ENCODE data around the gene WIPF2. TPM values are rescaled to one million over a fixed set of nuclear protein-coding genes. Genes with fewer than 3 reads are reported as not detected.

The WIPF2 gene
- polyA plus RNA-seq, 1 donor = 24.5 TPM

DNA sequence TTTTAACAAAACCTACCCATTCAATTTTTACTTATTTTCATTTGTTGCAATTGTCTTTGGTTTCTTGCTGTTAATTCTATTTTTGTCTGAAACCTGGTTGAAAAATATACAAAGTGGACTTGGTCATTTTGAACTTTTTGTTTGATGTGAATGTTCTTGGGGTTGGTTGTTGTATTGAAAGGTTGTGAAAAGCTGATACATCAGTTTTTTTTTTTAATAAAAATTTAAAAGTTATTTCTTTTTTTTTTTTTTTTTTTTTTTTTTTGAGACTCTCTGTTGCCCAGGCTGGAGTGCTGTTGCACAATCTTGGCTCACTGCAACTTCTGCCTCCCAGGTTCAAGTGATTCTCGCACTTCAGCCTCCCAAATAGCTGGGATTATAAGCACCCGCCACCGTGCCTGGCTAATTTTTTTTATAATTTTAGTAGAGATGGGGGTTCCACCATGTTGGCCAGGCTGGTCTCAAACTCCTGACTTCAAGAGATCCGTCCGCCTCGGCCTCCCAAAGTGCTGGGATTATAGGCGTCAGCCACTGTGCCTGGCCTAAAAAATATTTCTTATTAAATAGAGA, 28.9 kb downstream of the WIPF2 start:
- H3K4me3 ChIP-seq (ENCODE audit: low read length) = no peak overlapping the region
- DNase-seq = no peak
- no peak overlapping the region for H3K27ac ChIP-seq (ENCODE audit: low read length)
- WGBS (ENCODE audit: insufficient coverage, low lambda C conversion rate) = no CpG with 5 or more reads among the region's 7 CpGs
- peaks cover 6% of the 10 kb centered on the region for H3K4me1 ChIP-seq (ENCODE audit: control insufficient read depth, insufficient read depth, low read length)
- H3K27me3 ChIP-seq (ENCODE audit: control insufficient read depth, insufficient read depth, low read length) = no peaks in the 10 kb centered on the region
- H3K36me3 ChIP-seq (ENCODE audit: control insufficient read depth, insufficient read depth, low read length) = peaks cover 4% of the 10 kb centered on the region
- no peaks in the 10 kb centered on the region for H3K9me3 ChIP-seq (ENCODE audit: control insufficient read depth, low read depth, low read length)

DNA sequence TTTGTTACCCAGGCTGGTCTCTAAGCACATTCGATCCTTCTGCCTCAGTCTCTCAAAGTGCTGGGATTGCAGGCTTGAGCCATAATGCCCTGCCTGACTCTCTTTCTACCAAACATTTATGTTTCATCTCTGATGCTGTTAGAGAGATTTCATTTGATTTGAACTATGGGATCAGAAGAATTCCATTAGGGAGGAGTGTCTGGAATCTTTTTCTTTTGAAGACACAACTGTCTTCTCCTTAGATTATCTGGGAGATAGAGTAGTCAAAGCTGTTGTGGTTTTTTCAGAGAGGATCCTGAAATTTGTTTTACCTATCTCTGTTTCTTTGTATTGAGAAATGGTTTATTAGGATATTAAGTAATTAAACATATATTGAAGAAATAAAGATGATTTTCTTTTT, 29.4 kb downstream of the WIPF2 start:
- no CpG with 5 or more reads among the region's 1 CpG for WGBS (ENCODE audit: insufficient coverage, low lambda C conversion rate)
- H3K9me3 ChIP-seq (ENCODE audit: control insufficient read depth, low read depth, low read length) = no peaks in the 10 kb centered on the region
- H3K4me3 ChIP-seq (ENCODE audit: low read length) = no peak overlapping the region
- H3K36me3 ChIP-seq (ENCODE audit: control insufficient read depth, insufficient read depth, low read length) = peaks cover 4% of the 10 kb centered on the region
- DNase-seq = no peak
- no peaks in the 10 kb centered on the region for H3K27me3 ChIP-seq (ENCODE audit: control insufficient read depth, insufficient read depth, low read length)
- no peak overlapping the region for H3K27ac ChIP-seq (ENCODE audit: low read length)
- H3K4me1 ChIP-seq (ENCODE audit: control insufficient read depth, insufficient read depth, low read length) = peaks cover 6% of the 10 kb centered on the region

DNA sequence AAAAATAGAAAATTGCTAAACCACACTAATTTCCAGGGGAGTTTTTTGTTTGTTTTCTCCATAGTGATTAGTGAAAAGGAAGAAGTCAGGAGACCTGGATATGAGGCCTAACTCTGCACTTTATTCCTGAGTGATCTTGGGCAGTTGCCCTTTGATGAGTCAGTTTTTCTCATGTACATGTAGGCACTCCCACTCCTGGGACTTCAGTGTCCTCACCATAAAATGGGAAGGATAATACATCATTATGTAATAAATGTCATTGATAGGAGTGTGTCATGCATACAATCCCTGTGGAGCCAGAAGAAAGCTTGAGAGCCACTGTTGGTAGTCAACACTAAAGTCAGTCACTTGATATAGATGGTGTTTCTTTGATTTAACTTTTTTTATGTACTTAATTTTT, 32.5 kb downstream of the WIPF2 start:
- Histone ChIP-seq H3K27ac (ENCODE audit: low read length) (peak overlapping the region; percentile 83), H3K4me3 (ENCODE audit: low read length) (no peak overlapping the region), H3K9me3 (ENCODE audit: control insufficient read depth, low read depth, low read length) (no peaks in the 10 kb centered on the region), H3K4me1 (ENCODE audit: control insufficient read depth, insufficient read depth, low read length) (peaks cover 6% of the 10 kb centered on the region), H3K27me3 (ENCODE audit: control insufficient read depth, insufficient read depth, low read length) (no peaks in the 10 kb centered on the region), H3K36me3 (ENCODE audit: control insufficient read depth, insufficient read depth, low read length) (peaks cover 5% of the 10 kb centered on the region)
- peak; percentile 78 to 91 for DNase-seq

DNA sequence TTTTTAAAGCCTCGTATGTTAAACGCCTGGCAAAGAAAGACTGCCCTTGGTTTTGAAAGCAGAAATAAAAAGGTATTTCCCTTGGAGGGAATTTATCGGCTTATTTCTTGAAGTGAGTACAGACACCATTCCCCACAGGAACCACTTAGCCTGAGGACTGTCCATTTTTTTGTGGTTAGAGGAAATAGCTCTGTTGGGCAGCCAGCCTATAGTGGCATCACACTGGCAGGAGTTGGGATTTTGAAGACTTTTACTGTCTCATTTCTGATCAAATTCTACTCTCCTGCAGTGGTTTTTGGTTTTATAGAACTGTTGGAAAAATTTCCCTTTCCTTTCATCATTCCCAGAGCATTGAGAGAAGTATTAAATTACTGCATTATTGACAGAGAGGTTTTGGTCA, 34.5 kb downstream of the WIPF2 start:
- H3K36me3 ChIP-seq (ENCODE audit: control insufficient read depth, insufficient read depth, low read length) = peaks cover 15% of the 10 kb centered on the region
- no peak overlapping the region for H3K27ac ChIP-seq (ENCODE audit: low read length)
- DNase-seq = no peak
- no peak overlapping the region for H3K4me3 ChIP-seq (ENCODE audit: low read length)
- WGBS (ENCODE audit: insufficient coverage, low lambda C conversion rate) = no CpG with 5 or more reads among the region's 3 CpGs
- no peaks in the 10 kb centered on the region for H3K27me3 ChIP-seq (ENCODE audit: control insufficient read depth, insufficient read depth, low read length)
- H3K4me1 ChIP-seq (ENCODE audit: control insufficient read depth, insufficient read depth, low read length) = peaks cover 6% of the 10 kb centered on the region
- no peaks in the 10 kb centered on the region for H3K9me3 ChIP-seq (ENCODE audit: control insufficient read depth, low read depth, low read length)

DNA sequence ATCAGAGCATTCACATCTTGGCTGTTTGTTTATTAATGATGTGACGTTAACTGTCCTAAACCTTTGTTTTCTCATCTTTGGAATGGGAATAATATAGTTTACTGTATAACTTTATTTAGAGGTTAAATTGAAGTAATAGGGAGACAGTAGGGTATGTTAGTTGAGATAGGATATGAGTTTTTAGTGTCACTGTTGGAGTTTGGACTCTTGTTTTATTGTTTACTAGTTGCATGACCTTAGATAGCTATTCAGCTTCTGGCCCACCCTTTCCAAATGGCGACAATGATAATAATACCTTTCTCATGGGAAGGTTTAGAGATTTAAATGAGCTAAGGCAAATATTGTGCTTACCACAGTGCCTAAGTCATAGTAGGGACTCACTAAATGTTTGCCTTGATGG, 40.4 kb downstream of the WIPF2 start:
- Histone ChIP-seq H3K4me3 (ENCODE audit: low read length) (no peak overlapping the region), H3K27ac (ENCODE audit: low read length) (no peak overlapping the region), H3K4me1 (ENCODE audit: control insufficient read depth, insufficient read depth, low read length) (no peaks in the 10 kb centered on the region), H3K36me3 (ENCODE audit: control insufficient read depth, insufficient read depth, low read length) (peaks cover 49% of the 10 kb centered on the region), H3K27me3 (ENCODE audit: control insufficient read depth, insufficient read depth, low read length) (no peaks in the 10 kb centered on the region), H3K9me3 (ENCODE audit: control insufficient read depth, low read depth, low read length) (no peaks in the 10 kb centered on the region)
- DNase-seq = no peak
- WGBS (ENCODE audit: insufficient coverage, low lambda C conversion rate) = 60% methylated on average over 1 of the region's 2 CpGs

DNA sequence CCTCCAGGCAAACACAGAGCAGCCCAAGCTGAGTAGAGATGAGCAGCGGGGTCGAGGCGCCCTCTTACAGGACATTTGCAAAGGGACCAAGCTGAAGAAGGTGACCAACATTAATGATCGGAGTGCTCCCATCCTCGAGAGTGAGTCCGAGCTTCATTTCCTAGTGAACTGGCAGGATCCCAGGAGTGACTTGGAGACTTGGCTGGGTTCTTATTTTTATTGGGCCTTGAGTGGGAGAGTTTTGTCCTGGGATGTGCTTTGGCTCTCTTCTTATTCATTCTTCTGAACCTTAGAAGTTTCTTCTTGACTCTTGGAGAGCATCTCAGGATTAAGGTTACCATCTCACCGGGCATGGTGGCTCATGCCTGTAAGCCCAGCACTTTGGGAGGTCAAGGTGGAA, 41.4 kb downstream of the WIPF2 start:
- Histone ChIP-seq H3K36me3 (ENCODE audit: control insufficient read depth, insufficient read depth, low read length) (peaks cover 59% of the 10 kb centered on the region), H3K27ac (ENCODE audit: low read length) (no peak overlapping the region), H3K27me3 (ENCODE audit: control insufficient read depth, insufficient read depth, low read length) (no peaks in the 10 kb centered on the region), H3K4me3 (ENCODE audit: low read length) (no peak overlapping the region), H3K9me3 (ENCODE audit: control insufficient read depth, low read depth, low read length) (no peaks in the 10 kb centered on the region), H3K4me1 (ENCODE audit: control insufficient read depth, insufficient read depth, low read length) (no peaks in the 10 kb centered on the region)
- DNase-seq = no peak
- WGBS (ENCODE audit: insufficient coverage, low lambda C conversion rate) = no CpG with 5 or more reads among the region's 7 CpGs

DNA sequence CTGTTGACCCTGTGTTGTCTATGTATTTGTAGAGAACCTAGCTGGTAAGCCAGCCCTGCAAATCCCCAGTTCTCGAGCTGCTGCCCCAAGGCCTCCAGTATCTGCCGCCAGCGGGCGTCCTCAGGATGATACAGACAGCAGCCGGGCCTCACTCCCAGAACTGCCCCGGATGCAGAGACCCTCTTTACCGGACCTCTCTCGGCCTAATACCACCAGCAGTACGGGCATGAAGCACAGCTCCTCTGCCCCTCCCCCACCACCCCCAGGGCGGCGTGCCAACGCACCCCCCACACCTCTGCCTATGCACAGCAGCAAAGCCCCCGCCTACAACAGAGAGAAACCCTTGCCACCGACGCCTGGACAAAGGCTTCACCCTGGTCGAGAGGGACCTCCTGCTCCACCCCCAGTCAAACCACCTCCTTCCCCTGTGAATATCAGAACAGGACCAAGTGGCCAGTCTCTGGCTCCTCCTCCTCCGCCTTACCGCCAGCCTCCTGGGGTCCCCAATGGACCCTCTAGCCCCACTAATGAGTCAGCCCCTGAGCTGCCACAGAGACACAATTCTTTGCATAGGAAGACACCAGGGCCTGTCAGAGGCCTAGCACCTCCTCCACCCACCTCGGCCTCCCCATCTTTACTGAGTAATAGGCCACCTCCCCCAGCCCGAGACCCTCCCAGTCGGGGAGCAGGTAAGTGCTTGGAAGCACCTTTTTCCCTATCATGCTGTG, 45.5 kb downstream of the WIPF2 start:
- Histone ChIP-seq H3K4me1 (ENCODE audit: control insufficient read depth, insufficient read depth, low read length) (no peaks in the 10 kb centered on the region), H3K9me3 (ENCODE audit: control insufficient read depth, low read depth, low read length) (no peaks in the 10 kb centered on the region), H3K4me3 (ENCODE audit: low read length) (no peak overlapping the region), H3K27me3 (ENCODE audit: control insufficient read depth, insufficient read depth, low read length) (no peaks in the 10 kb centered on the region), H3K36me3 (ENCODE audit: control insufficient read depth, insufficient read depth, low read length) (peaks cover 65% of the 10 kb centered on the region), H3K27ac (ENCODE audit: low read length) (no peak overlapping the region)
- no peak for DNase-seq
- no CpG with 5 or more reads among the region's 21 CpGs for WGBS (ENCODE audit: insufficient coverage, low lambda C conversion rate)

DNA sequence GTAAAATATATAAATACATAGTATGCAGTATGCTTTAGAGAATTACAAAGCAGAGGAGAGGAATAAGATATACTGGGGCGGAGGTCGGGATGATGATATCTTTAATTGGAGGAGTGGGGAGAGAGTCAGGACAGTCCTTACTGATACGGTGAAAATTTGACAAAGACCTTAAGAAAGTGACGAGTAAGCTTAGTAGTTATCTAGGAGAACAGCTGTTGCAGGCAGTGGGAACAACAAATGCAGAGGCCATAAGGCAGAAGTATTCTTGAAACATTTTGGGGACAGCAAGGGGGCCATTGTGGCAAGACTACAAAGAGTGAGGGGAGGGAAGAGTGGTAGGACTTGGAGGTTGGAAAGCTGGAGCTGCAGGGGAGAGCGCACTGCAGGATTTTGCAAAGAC, 46.2 kb downstream of the WIPF2 start:
- DNase-seq = no peak
- no peaks in the 10 kb centered on the region for H3K27me3 ChIP-seq (ENCODE audit: control insufficient read depth, insufficient read depth, low read length)
- H3K4me1 ChIP-seq (ENCODE audit: control insufficient read depth, insufficient read depth, low read length) = no peaks in the 10 kb centered on the region
- H3K36me3 ChIP-seq (ENCODE audit: control insufficient read depth, insufficient read depth, low read length) = peaks cover 66% of the 10 kb centered on the region
- H3K27ac ChIP-seq (ENCODE audit: low read length) = no peak overlapping the region
- H3K4me3 ChIP-seq (ENCODE audit: low read length) = no peak overlapping the region
- WGBS (ENCODE audit: insufficient coverage, low lambda C conversion rate) = 87% methylated on average over 4 of the region's 5 CpGs
- H3K9me3 ChIP-seq (ENCODE audit: control insufficient read depth, low read depth, low read length) = no peaks in the 10 kb centered on the region

DNA sequence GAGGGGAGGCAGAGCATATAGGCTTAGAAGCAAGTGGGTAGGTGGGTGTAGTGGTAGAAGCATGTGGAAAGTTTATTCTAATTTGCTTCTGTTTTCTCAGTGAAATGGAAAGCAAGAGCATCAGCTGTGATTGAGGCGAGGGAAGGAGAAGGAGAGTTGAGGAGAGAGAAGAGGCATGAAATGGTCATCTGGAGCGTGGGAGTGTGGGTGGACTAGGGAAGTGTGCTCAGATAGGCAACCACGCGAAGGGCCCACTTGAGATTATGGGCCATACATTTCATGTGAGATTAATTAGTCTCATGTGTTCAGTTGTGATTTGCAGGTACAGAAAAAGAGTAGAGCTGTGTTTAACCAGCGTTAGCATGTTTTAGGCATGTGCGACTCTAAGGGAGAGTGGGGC, 47.8 kb downstream of the WIPF2 start:
- H3K36me3 ChIP-seq (ENCODE audit: control insufficient read depth, insufficient read depth, low read length) = peaks cover 64% of the 10 kb centered on the region
- DNase-seq = no peak
- 100% methylated on average over 1 of the region's 6 CpGs for WGBS (ENCODE audit: insufficient coverage, low lambda C conversion rate)

DNA sequence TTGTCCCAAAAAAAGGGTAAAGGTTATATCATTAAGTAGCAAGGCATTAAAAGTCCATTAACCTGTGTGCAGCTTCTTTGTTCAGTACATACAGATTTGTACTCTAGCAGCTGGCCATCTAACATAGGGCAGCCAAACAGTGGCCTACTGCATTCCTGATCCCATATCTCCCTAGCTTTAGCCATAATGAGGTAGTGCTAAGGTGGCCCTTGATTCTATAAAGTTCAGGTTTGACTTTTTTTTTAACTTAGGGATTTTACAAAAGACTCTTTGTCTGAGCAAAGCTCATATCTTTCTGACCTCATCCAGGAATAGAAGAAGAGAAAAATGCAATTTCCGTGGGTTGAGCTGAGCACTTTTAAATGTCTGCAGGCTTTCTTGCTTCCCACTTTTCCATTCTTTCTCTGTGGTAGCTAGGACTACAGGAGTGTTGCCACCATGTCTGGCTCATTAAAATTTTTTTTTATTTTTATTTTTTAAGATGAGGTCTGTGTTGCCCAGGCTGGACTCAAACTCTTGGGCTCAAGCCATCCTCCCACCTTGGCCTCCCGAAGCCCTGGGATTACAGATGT, 49.1 kb downstream of the WIPF2 start:
- peak in 1 of 2 donors; percentile 32 for DNase-seq
- Histone ChIP-seq H3K4me1 (ENCODE audit: control insufficient read depth, insufficient read depth, low read length) (no peaks in the 10 kb centered on the region), H3K4me3 (ENCODE audit: low read length) (no peak overlapping the region), H3K27ac (ENCODE audit: low read length) (peak overlapping the region; percentile 16), H3K36me3 (ENCODE audit: control insufficient read depth, insufficient read depth, low read length) (peaks cover 52% of the 10 kb centered on the region), H3K9me3 (ENCODE audit: control insufficient read depth, low read depth, low read length) (no peaks in the 10 kb centered on the region), H3K27me3 (ENCODE audit: control insufficient read depth, insufficient read depth, low read length) (no peaks in the 10 kb centered on the region)
- WGBS (ENCODE audit: insufficient coverage, low lambda C conversion rate) = no CpG with 5 or more reads among the region's 2 CpGs

More for the DNA sequence above, 47.8 kb downstream of the WIPF2 start:
- no peaks in the 10 kb centered on the region for H3K27me3 ChIP-seq (ENCODE audit: control insufficient read depth, insufficient read depth, low read length)
- H3K27ac ChIP-seq (ENCODE audit: low read length) = no peak overlapping the region
- H3K9me3 ChIP-seq (ENCODE audit: control insufficient read depth, low read depth, low read length) = no peaks in the 10 kb centered on the region
- no peak overlapping the region for H3K4me3 ChIP-seq (ENCODE audit: low read length)
- no peaks in the 10 kb centered on the region for H3K4me1 ChIP-seq (ENCODE audit: control insufficient read depth, insufficient read depth, low read length)

DNA sequence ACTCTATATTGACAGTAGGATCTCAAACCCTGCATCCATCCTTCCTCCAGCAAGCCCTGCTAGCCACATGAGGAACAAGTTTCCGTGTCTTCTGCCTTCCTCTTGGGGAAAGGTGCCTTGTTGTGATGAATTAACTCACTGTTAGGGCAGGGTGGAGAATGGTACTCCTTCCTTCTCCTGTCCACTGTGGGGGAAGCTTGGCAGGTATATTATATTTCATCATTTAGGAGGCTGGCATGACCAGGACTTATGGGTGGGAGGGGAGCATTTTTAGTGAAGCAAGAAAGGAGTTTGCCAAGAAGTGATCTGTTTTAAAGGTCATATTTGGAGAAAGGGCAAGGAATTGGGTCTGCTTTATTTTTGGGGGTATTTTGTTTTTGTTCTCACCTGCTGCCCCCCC, 59.3 kb downstream of the WIPF2 start:
- no peak overlapping the region for H3K4me3 ChIP-seq (ENCODE audit: low read length)
- no peaks in the 10 kb centered on the region for H3K9me3 ChIP-seq (ENCODE audit: control insufficient read depth, low read depth, low read length)
- peaks cover 5% of the 10 kb centered on the region for H3K4me1 ChIP-seq (ENCODE audit: control insufficient read depth, insufficient read depth, low read length)
- H3K36me3 ChIP-seq (ENCODE audit: control insufficient read depth, insufficient read depth, low read length) = peaks cover 73% of the 10 kb centered on the region
- H3K27me3 ChIP-seq (ENCODE audit: control insufficient read depth, insufficient read depth, low read length) = no peaks in the 10 kb centered on the region
- no CpG with 5 or more reads among the region's 1 CpG for WGBS (ENCODE audit: insufficient coverage, low lambda C conversion rate)
- H3K27ac ChIP-seq (ENCODE audit: low read length) = no peak overlapping the region
- DNase-seq = no peak
